Forelimb muscle (tissue), 1 donor: ENCODE results near the gene CTNNBL1. TPM values are rescaled to one million over a fixed set of nuclear protein-coding genes. Genes with fewer than 3 reads are reported as not detected.

Experiments
- DNase-seq: peaks from one replicate; pipeline ENCODE4 v3.0.0-alpha.2; 2013; ENCODE audit warnings: low read depth
- polyA plus RNA-seq: library from polyadenylated mRNA; unstranded; fragments of 120-200 nt; gene quantifications from one replicate; pipeline ENCODE4 v1.2.1, GENCODE V29; 2013; ENCODE audit not compliant: insufficient read length

The CTNNBL1 gene
- polyA plus RNA-seq, 1 donor: 26.3 TPM

GRCh38 chr20:37816003-37816402, 122.2 kb downstream of the CTNNBL1 start:
- DNase-seq: no peak

GRCh38 chr20:37816726-37817125, 122.9 kb downstream of the CTNNBL1 start:
- DNase-seq: no peak

- DNase-seq: no peak
These were observed 127.9 kb downstream of the CTNNBL1 start for GRCh38 chr20:37821696-37822095.

GRCh38 chr20:37822141-37822601, 128.3 kb downstream of the CTNNBL1 start:
- DNase-seq: no peak

- no peak for DNase-seq
These were observed 129.6 kb downstream of the CTNNBL1 start for GRCh38 chr20:37823296-37823980.

GRCh38 chr20:37827605-37828004, 133.8 kb downstream of the CTNNBL1 start:
- DNase-seq: no peak

- DNase-seq: no peak
These were observed 134.9 kb downstream of the CTNNBL1 start for GRCh38 chr20:37828684-37829083.

- no peak for DNase-seq
These were observed 135.3 kb downstream of the CTNNBL1 start for GRCh38 chr20:37829128-37829527.

GRCh38 chr20:37833221-37833896, 139.5 kb downstream of the CTNNBL1 start:
- no peak for DNase-seq

GRCh38 chr20:37836926-37837325, 143.1 kb downstream of the CTNNBL1 start:
- no peak for DNase-seq

GRCh38 chr20:37837924-37838323, 144.1 kb downstream of the CTNNBL1 start:
- no peak for DNase-seq

GRCh38 chr20:37838769-37839431, 145.1 kb downstream of the CTNNBL1 start:
- DNase-seq: no peak

- DNase-seq: no peak
These were observed 145.6 kb downstream of the CTNNBL1 start for GRCh38 chr20:37839432-37839827.

- no peak for DNase-seq
These were observed 146.1 kb downstream of the CTNNBL1 start for GRCh38 chr20:37839955-37840354.

GRCh38 chr20:37841389-37841788, 147.6 kb downstream of the CTNNBL1 start:
- DNase-seq: no peak

GRCh38 chr20:37841971-37842370, 148.1 kb downstream of the CTNNBL1 start:
- DNase-seq: no peak

GRCh38 chr20:37845241-37845681, 151.4 kb downstream of the CTNNBL1 start:
- no peak for DNase-seq

GRCh38 chr20:37845878-37846277, 152.0 kb downstream of the CTNNBL1 start:
- no peak for DNase-seq

GRCh38 chr20:37846573-37846972, 152.7 kb downstream of the CTNNBL1 start:
- no peak for DNase-seq

GRCh38 chr20:37848706-37849105, 154.9 kb downstream of the CTNNBL1 start:
- no peak for DNase-seq

- DNase-seq: no peak
These were observed 155.3 kb downstream of the CTNNBL1 start for GRCh38 chr20:37849156-37849555.

- DNase-seq: no peak
These were observed 155.7 kb downstream of the CTNNBL1 start for GRCh38 chr20:37849566-37849965.
